Measurements from ENCODE around the gene LMOD2. TPM values are rescaled to one million over a fixed set of nuclear protein-coding genes. Genes with fewer than 3 reads are reported as not detected.

LMOD2 gene
- polyA plus RNA-seq, 2 of the 4 experiments (the other 2 are of a cell fraction): not detected

DNA sequence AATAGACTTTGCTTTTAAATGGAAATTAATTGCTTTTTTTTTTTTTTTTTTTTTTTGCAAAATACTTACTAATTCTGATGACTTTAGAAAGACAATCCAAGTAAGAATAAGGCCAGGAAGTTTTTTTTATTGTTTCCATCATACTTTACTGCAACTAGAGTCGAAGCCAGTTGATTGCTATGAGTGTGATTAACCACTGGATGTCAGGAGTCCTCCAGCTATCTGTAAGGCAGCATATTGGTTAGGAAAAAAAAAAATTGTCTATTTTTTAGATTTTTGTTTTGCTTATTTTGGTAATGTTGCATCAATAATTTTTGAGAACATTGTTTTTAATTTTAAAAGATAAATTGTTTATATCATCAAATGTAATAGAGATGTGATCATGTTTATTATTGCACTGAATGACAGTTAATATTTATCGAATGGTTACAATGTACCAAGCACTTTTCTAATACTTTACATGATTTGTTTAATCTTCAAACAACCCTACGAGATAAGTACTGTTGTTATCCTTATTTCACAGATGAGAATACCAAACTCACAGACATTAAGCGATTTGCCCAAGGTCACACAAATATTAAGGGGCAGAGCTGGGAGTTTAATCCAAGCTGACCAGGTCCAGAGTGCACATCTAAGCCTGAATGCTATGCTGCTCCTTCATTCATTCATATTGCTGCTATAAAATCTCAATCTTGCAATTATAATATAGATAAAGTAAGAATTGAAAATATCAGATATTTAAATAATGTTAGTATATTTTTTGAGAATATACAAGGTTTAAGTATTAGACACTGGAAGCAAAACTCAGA, 19.9 kb upstream of the LMOD2 start:
- no peak for FAIRE-seq
- ChIA-PET POLR2A (interaction anchor here (0.7 kb wide), 1 partner anchor 8 kb away, joined by 3 read pairs; no protein-coding TSS in a partner anchor), CTCF (interaction anchor here (0.6 to 4.6 kb wide), 17 partner anchors 9 to 241 kb away, joined by 3 to 39 read pairs (median 4); partner anchors contain the start of gene LMOD2)
- no peak for TF ChIP-seq ZFP36 (IDR thresholded peaks at IDR 0.05; ENCODE audit: borderline replicate concordance, partially characterized antibody)
- no peak for TF ChIP-seq RARB (CRISPR knock-in tag; IDR thresholded peaks at IDR 0.05)
- TF ChIP-seq TP53 (CRISPR knock-in tag; IDR thresholded peaks at IDR 0.05): no peak
- no peak for TF ChIP-seq EHF (CRISPR knock-in tag; IDR thresholded peaks at IDR 0.05)
- peak; percentile 59 for TF ChIP-seq SMC3 (IDR thresholded peaks at IDR 0.05)
- TF ChIP-seq CHD2 (IDR thresholded peaks at IDR 0.05; ENCODE audit: low read length, partially characterized antibody): no peak
- no peak for TF ChIP-seq RNF2 (IDR thresholded peaks at IDR 0.05; ENCODE audit: borderline replicate concordance, low read depth)
- TF ChIP-seq RAD21 (conservative IDR thresholded peaks at IDR 0.05 in 1 of 2, IDR thresholded peaks at IDR 0.05 in 1 of 2): peak; percentile 73 to 83
- no peak for TF ChIP-seq HOXB5 (CRISPR knock-in tag; IDR thresholded peaks at IDR 0.05)
- TF ChIP-seq, protein P1, sequence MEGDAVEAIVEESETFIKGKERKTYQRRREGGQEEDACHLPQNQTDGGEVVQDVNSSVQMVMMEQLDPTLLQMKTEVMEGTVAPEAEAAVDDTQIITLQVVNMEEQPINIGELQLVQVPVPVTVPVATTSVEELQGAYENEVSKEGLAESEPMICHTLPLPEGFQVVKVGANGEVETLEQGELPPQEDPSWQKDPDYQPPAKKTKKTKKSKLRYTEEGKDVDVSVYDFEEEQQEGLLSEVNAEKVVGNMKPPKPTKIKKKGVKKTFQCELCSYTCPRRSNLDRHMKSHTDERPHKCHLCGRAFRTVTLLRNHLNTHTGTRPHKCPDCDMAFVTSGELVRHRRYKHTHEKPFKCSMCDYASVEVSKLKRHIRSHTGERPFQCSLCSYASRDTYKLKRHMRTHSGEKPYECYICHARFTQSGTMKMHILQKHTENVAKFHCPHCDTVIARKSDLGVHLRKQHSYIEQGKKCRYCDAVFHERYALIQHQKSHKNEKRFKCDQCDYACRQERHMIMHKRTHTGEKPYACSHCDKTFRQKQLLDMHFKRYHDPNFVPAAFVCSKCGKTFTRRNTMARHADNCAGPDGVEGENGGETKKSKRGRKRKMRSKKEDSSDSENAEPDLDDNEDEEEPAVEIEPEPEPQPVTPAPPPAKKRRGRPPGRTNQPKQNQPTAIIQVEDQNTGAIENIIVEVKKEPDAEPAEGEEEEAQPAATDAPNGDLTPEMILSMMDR (IDR thresholded peaks at IDR 0.05): peak; percentile 69
- no peak for TF ChIP-seq E2F6 (IDR thresholded peaks at IDR 0.05; ENCODE audit: borderline replicate concordance, low read depth)
- TF ChIP-seq ZNF302 (CRISPR knock-in tag; IDR thresholded peaks at IDR 0.05): no peak
- TF ChIP-seq CBX2 (IDR thresholded peaks at IDR 0.05; ENCODE audit: borderline replicate concordance, low read depth): no peak
- no peak for TF ChIP-seq RFX5 (IDR thresholded peaks at IDR 0.05)
- TF ChIP-seq KDM1A (IDR thresholded peaks at IDR 0.05; ENCODE audit: low read depth): no peak
- TF ChIP-seq CHD4 (IDR thresholded peaks at IDR 0.05; ENCODE audit: borderline replicate concordance): no peak
- TF ChIP-seq TFCP2L1 (CRISPR knock-in tag; IDR thresholded peaks at IDR 0.05): no peak
- no peak for TF ChIP-seq GATA3 (IDR thresholded peaks at IDR 0.05; ENCODE audit: borderline replicate concordance)
- no peak for TF ChIP-seq CEBPB (IDR thresholded peaks at IDR 0.05)
- TF ChIP-seq USF2 (IDR thresholded peaks at IDR 0.05): no peak
- no peak for TF ChIP-seq NR3C1 (IDR thresholded peaks at IDR 0.05)
- TF ChIP-seq EHMT2 (IDR thresholded peaks at IDR 0.05; ENCODE audit: low read depth): no peak
- no peak for TF ChIP-seq FOXS1 (CRISPR knock-in tag; IDR thresholded peaks at IDR 0.05)
- no peak for TF ChIP-seq MYC (IDR thresholded peaks at IDR 0.05; ENCODE audit: borderline replicate concordance, low read length)
- Histone ChIP-seq H3K4me3 (no peak overlapping the region), H3K4me2 (no peak overlapping the region), H3K4me1 (no peaks in the 10 kb centered on the region), H3K27ac (no peak overlapping the region), H3K9me3 (no peaks in the 10 kb centered on the region)
- WGBS (ENCODE audit: missing lambda C conversion rate): 26% methylated on average over 4 of the region's 4 CpGs
- peak; percentile 13 to 39 for DNase-seq (ENCODE audit: low read depth in 1 of 2, low spot score in 1 of 2)
- peak; percentile 76 to 87; a peak in 5 of 6 replicates for ATAC-seq

DNA sequence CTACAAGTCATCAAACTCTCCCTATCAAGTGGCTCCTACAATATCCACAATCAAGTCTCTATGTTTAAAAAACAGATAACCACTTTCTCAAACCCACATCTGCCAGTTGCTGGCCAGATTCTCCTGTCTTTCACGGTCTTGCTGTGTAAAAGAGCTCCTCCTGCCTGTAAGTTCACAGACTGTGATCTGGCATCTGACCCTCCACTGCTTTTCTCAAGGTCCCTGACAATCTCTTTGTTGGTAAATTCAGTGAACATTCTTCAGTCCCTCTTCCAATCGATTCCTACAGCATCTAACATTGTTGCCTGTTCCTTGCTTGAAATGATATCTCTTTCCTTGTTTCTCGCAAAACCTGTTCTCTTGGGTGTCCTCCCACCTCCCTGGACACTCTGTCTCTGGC, 18.5 kb upstream of the LMOD2 start:
- Histone ChIP-seq H3K27ac (no peak overlapping the region), H3K9me3 (no peaks in the 10 kb centered on the region), H3K4me3 (no peak overlapping the region), H3K4me1 (no peaks in the 10 kb centered on the region), H3K4me2 (no peak overlapping the region)
- ATAC-seq (peak; percentile 43 to 54; a peak in 3 of 6 replicates), FAIRE-seq (no peak), DNase-seq (ENCODE audit: low read depth in 1 of 2, low spot score in 1 of 2) (no peak)
- TF ChIP-seq RAD21 (conservative IDR thresholded peaks at IDR 0.05 in 1 of 2, IDR thresholded peaks at IDR 0.05 in 1 of 2): no peak
- TF ChIP-seq BHLHE40 (IDR thresholded peaks at IDR 0.05; ENCODE audit: low read depth, low read length): no peak
- no peak for TF ChIP-seq KDM1A (IDR thresholded peaks at IDR 0.05; ENCODE audit: low read depth)
- TF ChIP-seq ESRRA (IDR thresholded peaks at IDR 0.05; ENCODE audit: borderline replicate concordance, low read length): no peak
- TF ChIP-seq RNF2 (IDR thresholded peaks at IDR 0.05; ENCODE audit: borderline replicate concordance, low read depth): no peak
- TF ChIP-seq FOXS1 (CRISPR knock-in tag; IDR thresholded peaks at IDR 0.05): no peak
- no peak for TF ChIP-seq ELK1 (IDR thresholded peaks at IDR 0.05; ENCODE audit: low read depth, low read length)
- TF ChIP-seq MAZ (IDR thresholded peaks at IDR 0.05; ENCODE audit: borderline replicate concordance, low read depth, low read length): no peak
- TF ChIP-seq EP300 (IDR thresholded peaks at IDR 0.05): no peak
- TF ChIP-seq CBX2 (IDR thresholded peaks at IDR 0.05; ENCODE audit: borderline replicate concordance, low read depth): no peak
- no peak for TF ChIP-seq HOXB13 (CRISPR knock-in tag; IDR thresholded peaks at IDR 0.05; ENCODE audit: low read depth)
- TF ChIP-seq ZC3H11A (IDR thresholded peaks at IDR 0.05): no peak
- TF ChIP-seq CBX8 (IDR thresholded peaks at IDR 0.05): no peak
- TF ChIP-seq SMC3 (IDR thresholded peaks at IDR 0.05): no peak
- no peak for TF ChIP-seq EHF (CRISPR knock-in tag; IDR thresholded peaks at IDR 0.05)
- POLR2A ChIA-PET: no interaction called here
- CTCF ChIA-PET: interaction anchor here (1.0 to 4.6 kb wide), 6 partner anchors 10 to 235 kb away, joined by 3 to 39 read pairs (median 7); no protein-coding TSS in a partner anchor
- WGBS (ENCODE audit: missing lambda C conversion rate): 20% methylated on average over 3 of the region's 3 CpGs

All from A549 (cell line).